ENCODE data around the gene P3R3URF. TPM values are rescaled to one million over a fixed set of nuclear protein-coding genes. Genes with fewer than 3 reads are reported as not detected.

The P3R3URF gene
- total and polyA plus RNA-seq, 9 of the 15 experiments (the other 6 are each of a cell fraction or from before 2014, with no cell fraction given), result not detected

DNA sequence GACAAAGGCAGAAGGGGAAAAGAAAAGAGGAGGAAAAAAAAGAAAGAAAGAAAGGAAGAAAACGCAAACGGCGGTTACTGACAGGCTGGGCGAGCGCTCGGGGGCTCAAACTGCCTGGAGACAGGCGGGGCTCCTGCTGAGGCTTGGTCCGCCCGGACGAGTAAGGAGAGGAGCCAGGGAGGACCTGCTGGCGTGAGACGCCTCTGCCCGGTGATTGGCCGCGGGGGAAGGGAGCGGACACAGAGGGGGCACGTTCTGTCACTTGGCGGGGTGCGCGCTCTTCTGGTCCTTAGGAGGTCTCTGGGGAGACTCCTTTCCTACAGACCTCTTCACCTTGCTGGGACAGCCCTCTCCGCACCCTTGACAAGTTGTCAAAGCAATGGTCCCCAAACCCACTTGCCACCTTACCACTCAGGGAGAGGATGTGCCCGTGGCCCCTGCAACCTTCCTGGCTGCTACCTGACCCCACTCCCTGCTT lies 43.1 kb downstream of the P3R3URF start (continued):
- TF ChIP-seq TAF9B (IDR thresholded peaks at IDR 0.05; ENCODE audit: partially characterized antibody) (no peak), MYBL2 (IDR thresholded peaks at IDR 0.05; ENCODE audit: low read depth) (no peak), MYBL2 (CRISPR knock-in tag; IDR thresholded peaks at IDR 0.05; ENCODE audit: borderline replicate concordance) (no peak), SRSF9 (IDR thresholded peaks at IDR 0.05; ENCODE audit: borderline replicate concordance, low read depth, low read length) (no peak), SAFB2 (IDR thresholded peaks at IDR 0.05; ENCODE audit: borderline replicate concordance, low read depth, low read length, severe bottlenecking) (no peak), NCOA6 (IDR thresholded peaks at IDR 0.05) (no peak), NRF1 (conservative IDR thresholded peaks at IDR 0.05 in 1 of 2, IDR thresholded peaks at IDR 0.05 in 1 of 2) (no peak; a peak in 2 of 4 replicates), EP300 (IDR thresholded peaks at IDR 0.05; ENCODE audit: low read length) (no peak; the same call in 1 of the 2 replicates), XRCC5 (IDR thresholded peaks at IDR 0.05; ENCODE audit: low read depth, low read length) (no peak), ZNF316 (IDR thresholded peaks at IDR 0.05) (no peak), SLC30A9 (CRISPR knock-in tag; IDR thresholded peaks at IDR 0.05) (no peak), ZC3H11A (IDR thresholded peaks at IDR 0.05; ENCODE audit: low read depth, low read length) (0 out of 2 replicates have a peak, but pooled peaks have one; percentile 41), GTF2A2 (tag; IDR thresholded peaks at IDR 0.05) (no peak)
- TF ChIP-seq, protein P1, sequence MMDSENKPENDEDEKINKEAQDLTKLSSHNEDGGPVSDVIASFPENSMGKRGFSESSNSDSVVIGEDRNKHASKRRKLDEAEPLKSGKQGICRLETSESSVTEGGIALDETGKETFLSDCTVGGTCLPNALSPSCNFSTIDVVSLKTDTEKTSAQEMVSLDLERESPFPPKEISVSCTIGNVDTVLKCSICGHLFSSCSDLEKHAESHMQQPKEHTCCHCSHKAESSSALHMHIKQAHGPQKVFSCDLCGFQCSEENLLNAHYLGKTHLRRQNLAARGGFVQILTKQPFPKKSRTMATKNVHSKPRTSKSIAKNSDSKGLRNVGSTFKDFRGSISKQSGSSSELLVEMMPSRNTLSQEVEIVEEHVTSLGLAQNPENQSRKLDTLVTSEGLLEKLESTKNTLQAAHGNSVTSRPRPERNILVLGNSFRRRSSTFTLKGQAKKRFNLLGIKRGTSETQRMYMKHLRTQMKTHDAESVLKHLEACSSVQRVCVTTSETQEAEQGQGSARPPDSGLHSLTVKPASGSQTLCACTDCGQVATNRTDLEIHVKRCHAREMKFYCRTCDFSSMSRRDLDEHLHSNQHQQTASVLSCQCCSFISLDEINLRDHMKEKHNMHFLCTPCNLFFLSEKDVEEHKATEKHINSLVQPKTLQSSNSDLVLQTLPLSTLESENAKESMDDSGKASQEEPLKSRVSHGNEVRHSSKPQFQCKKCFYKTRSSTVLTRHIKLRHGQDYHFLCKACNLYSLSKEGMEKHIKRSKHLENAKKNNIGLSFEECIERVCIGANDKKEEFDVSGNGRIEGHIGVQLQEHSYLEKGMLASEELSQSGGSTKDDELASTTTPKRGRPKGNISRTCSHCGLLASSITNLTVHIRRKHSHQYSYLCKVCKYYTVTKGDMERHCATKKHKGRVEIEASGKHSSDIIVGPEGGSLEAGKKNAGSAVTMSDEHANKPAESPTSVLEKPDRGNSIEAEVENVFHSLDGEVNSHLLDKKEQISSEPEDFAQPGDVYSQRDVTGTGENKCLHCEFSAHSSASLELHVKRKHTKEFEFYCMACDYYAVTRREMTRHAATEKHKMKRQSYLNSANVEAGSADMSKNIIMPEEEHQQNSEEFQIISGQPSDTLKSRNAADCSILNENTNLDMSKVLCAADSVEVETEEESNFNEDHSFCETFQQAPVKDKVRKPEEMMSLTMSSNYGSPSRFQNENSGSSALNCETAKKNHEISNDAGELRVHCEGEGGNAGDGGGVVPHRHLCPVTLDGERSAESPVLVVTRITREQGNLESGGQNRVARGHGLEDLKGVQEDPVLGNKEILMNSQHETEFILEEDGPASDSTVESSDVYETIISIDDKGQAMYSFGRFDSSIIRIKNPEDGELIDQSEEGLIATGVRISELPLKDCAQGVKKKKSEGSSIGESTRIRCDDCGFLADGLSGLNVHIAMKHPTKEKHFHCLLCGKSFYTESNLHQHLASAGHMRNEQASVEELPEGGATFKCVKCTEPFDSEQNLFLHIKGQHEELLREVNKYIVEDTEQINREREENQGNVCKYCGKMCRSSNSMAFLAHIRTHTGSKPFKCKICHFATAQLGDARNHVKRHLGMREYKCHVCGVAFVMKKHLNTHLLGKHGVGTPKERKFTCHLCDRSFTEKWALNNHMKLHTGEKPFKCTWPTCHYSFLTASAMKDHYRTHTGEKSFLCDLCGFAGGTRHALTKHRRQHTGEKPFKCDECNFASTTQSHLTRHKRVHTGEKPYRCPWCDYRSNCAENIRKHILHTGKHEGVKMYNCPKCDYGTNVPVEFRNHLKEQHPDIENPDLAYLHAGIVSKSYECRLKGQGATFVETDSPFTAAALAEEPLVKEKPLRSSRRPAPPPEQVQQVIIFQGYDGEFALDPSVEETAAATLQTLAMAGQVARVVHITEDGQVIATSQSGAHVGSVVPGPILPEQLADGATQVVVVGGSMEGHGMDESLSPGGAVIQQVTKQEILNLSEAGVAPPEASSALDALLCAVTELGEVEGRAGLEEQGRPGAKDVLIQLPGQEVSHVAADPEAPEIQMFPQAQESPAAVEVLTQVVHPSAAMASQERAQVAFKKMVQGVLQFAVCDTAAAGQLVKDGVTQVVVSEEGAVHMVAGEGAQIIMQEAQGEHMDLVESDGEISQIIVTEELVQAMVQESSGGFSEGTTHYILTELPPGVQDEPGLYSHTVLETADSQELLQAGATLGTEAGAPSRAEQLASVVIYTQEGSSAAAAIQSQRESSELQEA (IDR thresholded peaks at IDR 0.05; ENCODE audit: low read depth), result no peak
- TF ChIP-seq, protein P2, sequence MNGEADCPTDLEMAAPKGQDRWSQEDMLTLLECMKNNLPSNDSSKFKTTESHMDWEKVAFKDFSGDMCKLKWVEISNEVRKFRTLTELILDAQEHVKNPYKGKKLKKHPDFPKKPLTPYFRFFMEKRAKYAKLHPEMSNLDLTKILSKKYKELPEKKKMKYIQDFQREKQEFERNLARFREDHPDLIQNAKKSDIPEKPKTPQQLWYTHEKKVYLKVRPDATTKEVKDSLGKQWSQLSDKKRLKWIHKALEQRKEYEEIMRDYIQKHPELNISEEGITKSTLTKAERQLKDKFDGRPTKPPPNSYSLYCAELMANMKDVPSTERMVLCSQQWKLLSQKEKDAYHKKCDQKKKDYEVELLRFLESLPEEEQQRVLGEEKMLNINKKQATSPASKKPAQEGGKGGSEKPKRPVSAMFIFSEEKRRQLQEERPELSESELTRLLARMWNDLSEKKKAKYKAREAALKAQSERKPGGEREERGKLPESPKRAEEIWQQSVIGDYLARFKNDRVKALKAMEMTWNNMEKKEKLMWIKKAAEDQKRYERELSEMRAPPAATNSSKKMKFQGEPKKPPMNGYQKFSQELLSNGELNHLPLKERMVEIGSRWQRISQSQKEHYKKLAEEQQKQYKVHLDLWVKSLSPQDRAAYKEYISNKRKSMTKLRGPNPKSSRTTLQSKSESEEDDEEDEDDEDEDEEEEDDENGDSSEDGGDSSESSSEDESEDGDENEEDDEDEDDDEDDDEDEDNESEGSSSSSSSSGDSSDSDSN (IDR thresholded peaks at IDR 0.05; ENCODE audit: borderline replicate concordance in 1 of 2, low read depth in 2 of 2, low read length in 2 of 2), result 0 out of 4 replicates have a peak, but pooled peaks of 1 of the 2 experiments have one; percentile 21
